GM12878 (cell line): ENCODE results near the gene PNLIPRP2. TPM values are rescaled to one million over a fixed set of nuclear protein-coding genes. Genes with fewer than 3 reads are reported as not detected.

Experiments
- BRCA1 ChIP-seq: IDR thresholded peaks from 2 replicates; pipeline ENCODE4 v1.6.1; 2011; ENCODE audit warnings: low read depth, low read length, improper control_type of control experiment
- CHD2 ChIP-seq: IDR thresholded peaks from 2 replicates; pipeline ENCODE4 v1.6.1; 2011; ENCODE audit warnings: low read depth, low read length, improper control_type of control experiment, borderline replicate concordance
- HCFC1 ChIP-seq: fragments of 150-350 bp; IDR thresholded peaks from 2 replicates; pipeline ENCODE4 v1.6.1; 2014; ENCODE audit warnings: low read length
- RAD21 ChIP-seq: IDR thresholded peaks from 2 replicates; pipeline ENCODE4 v1.6.1; 2011; ENCODE audit warnings: mild to moderate bottlenecking, low read depth, low read length, moderate library complexity; ENCODE audit not compliant: insufficient read depth
- RAD51 ChIP-seq: fragments of 450-650 bp; IDR thresholded peaks from 2 replicates; pipeline ENCODE4 v1.6.1; 2016; ENCODE audit warnings: moderate library complexity, mild to moderate bottlenecking, inconsistent platforms
- RCOR1 ChIP-seq: conservative IDR thresholded peaks from 2 replicates; pipeline ENCODE4 v1.6.1; 2012; ENCODE audit warnings: low read depth, low read length, improper control_type of control experiment
- SIX5 ChIP-seq: IDR thresholded peaks from 2 replicates; pipeline ENCODE4 v1.6.1; 2011; ENCODE audit warnings: mild to moderate bottlenecking, low read depth, low read length, moderate library complexity; ENCODE audit not compliant: severe bottlenecking
- SRF ChIP-seq, 2 experiments: IDR thresholded peaks; 2 replicates each; pipeline ENCODE4 v1.6.1; 2011; ENCODE audit warnings: low read depth in 2 of 2, low read length in 2 of 2, mild to moderate bottlenecking in 1 of 2, moderate library complexity in 1 of 2
- TBL1XR1 ChIP-seq: IDR thresholded peaks from 2 replicates; pipeline ENCODE4 v1.6.1; 2012; ENCODE audit warnings: low read depth, low read length, improper control_type of control experiment
- TCF12 ChIP-seq: IDR thresholded peaks from 2 replicates; pipeline ENCODE4 v1.6.1; 2011; ENCODE audit warnings: low read depth, mild to moderate bottlenecking, low read length
- polyA plus RNA-seq, 11 experiments: library from polyadenylated mRNA; depleted of rRNA in 4 of 11; unstranded in 6 of 11; stranded (reverse) in 5 of 11; fragments of >200 nt; fragmentation: Nextera tagmentation in 4 of 11; fragmentation: Illumina TruSeq in 1 of 11; extraction: Ambion mirVana in 4 of 11; extraction: Trizol in 1 of 11; gene quantifications; 1 replicate in 1 of 11; 2 replicates in 10 of 11; pipeline versions ENCODE4 v1.2.1 to v1.2.3, GENCODE V29; 2011 to 2016; ENCODE audit warnings: inconsistent platforms in 2 of 11, missing spikeins in 2 of 11, low read depth in 1 of 11
- total RNA-seq, 4 experiments: library from RNA; depleted of rRNA in 3 of 4; stranded (reverse); fragments of >200 nt in 3 of 4; fragmentation: Illumina TruSeq in 1 of 4; extraction: Trizol in 1 of 4; gene quantifications; 2 replicates each; pipeline versions ENCODE4 v1.2.1 to v1.2.3, GENCODE V29; 2013 to 2021
- TF ChIP-seq, protein P1 (sequence below): fragments of 450-650 bp; conservative IDR thresholded peaks from 2 replicates; pipeline ENCODE4 v1.6.1; 2017; ENCODE audit warnings: mild to moderate bottlenecking, moderate library complexity
- TF ChIP-seq, protein P2 (sequence below): IDR thresholded peaks from 2 replicates; pipeline ENCODE4 v1.6.1; 2012; ENCODE audit warnings: low read depth, low read length, improper control_type of control experiment
- TF ChIP-seq, protein P3 (sequence below): fragments of 450-650 bp; IDR thresholded peaks from 2 replicates; pipeline ENCODE4 v1.6.1; 2017; ENCODE audit warnings: mild to moderate bottlenecking, moderate library complexity

The PNLIPRP2 gene
- total and polyA plus RNA-seq, 10 of the 15 experiments (the other 5 are each of a cell fraction or from before 2014, with no cell fraction given): 0.33 TPM; not detected in 9

DNA sequence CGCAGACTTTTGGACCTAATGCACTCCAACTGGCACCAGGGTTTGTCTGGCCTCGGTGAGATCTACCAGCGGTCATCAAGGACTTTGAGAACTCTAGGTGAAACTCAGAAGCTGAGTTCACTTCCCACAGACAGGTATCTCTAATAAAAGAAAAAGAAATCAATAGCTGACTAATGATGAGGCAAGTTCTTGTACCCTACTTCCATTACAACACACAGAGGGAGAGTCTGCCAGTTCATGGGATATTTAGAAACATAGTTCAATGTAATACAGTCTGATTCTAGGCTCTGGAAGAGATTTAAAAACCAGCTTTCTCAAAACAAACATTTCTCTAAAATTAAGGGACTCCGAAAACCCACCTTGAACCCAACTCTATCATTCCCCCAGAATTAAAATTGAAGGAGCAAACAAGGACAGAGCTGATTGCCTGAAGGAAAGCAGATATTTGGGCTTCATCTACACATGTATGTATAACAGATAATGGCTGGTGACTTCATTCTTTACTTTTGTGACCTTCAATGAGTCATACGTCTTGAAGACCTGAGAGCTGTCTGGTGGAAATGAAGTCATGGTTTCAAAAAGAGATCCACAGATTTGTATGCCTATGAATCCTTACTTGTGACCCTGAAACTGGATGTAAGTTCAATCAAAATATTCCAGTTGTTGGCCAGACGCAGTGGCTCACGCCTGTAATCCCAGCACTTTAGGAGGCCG is 32.7 kb upstream of the PNLIPRP2 start (continued):
- TF ChIP-seq SIX5 (no peak), TCF12 (no peak), SRF (IDR thresholded peaks at IDR 0.05; ENCODE audit: low read depth in 2 of 2, low read length in 2 of 2) (no peak), HCFC1 (no peak), CHD2 (no peak), RCOR1 (no peak), RAD21 (no peak), TBL1XR1 (no peak), RAD51 (no peak), BRCA1 (no peak)
- TF ChIP-seq, protein P1, sequence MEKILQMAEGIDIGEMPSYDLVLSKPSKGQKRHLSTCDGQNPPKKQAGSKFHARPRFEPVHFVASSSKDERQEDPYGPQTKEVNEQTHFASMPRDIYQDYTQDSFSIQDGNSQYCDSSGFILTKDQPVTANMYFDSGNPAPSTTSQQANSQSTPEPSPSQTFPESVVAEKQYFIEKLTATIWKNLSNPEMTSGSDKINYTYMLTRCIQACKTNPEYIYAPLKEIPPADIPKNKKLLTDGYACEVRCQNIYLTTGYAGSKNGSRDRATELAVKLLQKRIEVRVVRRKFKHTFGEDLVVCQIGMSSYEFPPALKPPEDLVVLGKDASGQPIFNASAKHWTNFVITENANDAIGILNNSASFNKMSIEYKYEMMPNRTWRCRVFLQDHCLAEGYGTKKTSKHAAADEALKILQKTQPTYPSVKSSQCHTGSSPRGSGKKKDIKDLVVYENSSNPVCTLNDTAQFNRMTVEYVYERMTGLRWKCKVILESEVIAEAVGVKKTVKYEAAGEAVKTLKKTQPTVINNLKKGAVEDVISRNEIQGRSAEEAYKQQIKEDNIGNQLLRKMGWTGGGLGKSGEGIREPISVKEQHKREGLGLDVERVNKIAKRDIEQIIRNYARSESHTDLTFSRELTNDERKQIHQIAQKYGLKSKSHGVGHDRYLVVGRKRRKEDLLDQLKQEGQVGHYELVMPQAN: no peak
- TF ChIP-seq, protein P2, sequence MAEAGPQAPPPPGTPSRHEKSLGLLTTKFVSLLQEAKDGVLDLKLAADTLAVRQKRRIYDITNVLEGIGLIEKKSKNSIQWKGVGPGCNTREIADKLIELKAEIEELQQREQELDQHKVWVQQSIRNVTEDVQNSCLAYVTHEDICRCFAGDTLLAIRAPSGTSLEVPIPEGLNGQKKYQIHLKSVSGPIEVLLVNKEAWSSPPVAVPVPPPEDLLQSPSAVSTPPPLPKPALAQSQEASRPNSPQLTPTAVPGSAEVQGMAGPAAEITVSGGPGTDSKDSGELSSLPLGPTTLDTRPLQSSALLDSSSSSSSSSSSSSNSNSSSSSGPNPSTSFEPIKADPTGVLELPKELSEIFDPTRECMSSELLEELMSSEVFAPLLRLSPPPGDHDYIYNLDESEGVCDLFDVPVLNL: no peak
- TF ChIP-seq, protein P3, sequence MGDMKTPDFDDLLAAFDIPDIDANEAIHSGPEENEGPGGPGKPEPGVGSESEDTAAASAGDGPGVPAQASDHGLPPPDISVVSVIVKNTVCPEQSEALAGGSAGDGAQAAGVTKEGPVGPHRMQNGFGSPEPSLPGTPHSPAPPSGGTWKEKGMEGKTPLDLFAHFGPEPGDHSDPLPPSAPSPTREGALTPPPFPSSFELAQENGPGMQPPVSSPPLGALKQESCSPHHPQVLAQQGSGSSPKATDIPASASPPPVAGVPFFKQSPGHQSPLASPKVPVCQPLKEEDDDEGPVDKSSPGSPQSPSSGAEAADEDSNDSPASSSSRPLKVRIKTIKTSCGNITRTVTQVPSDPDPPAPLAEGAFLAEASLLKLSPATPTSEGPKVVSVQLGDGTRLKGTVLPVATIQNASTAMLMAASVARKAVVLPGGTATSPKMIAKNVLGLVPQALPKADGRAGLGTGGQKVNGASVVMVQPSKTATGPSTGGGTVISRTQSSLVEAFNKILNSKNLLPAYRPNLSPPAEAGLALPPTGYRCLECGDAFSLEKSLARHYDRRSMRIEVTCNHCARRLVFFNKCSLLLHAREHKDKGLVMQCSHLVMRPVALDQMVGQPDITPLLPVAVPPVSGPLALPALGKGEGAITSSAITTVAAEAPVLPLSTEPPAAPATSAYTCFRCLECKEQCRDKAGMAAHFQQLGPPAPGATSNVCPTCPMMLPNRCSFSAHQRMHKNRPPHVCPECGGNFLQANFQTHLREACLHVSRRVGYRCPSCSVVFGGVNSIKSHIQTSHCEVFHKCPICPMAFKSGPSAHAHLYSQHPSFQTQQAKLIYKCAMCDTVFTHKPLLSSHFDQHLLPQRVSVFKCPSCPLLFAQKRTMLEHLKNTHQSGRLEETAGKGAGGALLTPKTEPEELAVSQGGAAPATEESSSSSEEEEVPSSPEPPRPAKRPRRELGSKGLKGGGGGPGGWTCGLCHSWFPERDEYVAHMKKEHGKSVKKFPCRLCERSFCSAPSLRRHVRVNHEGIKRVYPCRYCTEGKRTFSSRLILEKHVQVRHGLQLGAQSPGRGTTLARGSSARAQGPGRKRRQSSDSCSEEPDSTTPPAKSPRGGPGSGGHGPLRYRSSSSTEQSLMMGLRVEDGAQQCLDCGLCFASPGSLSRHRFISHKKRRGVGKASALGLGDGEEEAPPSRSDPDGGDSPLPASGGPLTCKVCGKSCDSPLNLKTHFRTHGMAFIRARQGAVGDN: no peak
